GM12801 (cell line): ENCODE measurements around the gene CLINT1.

Experiments
- TF ChIP-seq, protein P1 (sequence below): IDR thresholded peaks from one replicate; pipeline ENCODE4 v1.5.1; 2011; ENCODE audit warnings: control low read depth; ENCODE audit not compliant: insufficient read length; ENCODE audit errors: extremely low read depth

CLINT1 gene

DNA sequence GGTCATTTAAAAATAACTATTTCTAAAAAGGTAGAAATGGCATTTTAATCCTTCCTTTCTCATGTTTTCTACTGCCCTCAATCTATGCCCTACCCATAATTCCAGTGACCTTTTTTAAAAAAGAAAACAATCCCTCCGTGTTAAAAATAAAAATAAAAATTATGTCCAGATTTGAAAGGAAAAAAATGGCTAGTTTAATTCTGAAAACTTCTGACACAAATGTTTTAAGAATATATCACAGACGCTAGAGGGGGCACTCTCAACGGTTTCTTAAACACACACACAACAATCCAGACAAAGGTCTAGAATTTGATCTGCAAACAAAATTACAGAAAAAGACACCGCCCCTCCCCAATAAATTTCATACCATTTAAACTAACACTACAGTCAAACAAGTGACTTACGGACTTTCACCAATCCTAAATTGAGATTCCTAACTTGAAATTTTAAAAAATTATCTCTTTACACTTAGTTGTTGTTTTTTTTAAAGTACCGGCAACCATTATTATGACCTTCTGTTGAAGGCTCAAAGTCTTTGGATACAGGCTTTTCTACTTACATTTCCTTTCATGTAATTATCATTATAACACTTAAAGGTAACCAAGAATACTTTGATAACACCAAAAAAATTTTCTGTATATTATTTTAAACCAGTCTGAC lies 38.2 kb downstream of the CLINT1 start:
- TF ChIP-seq, protein P1, sequence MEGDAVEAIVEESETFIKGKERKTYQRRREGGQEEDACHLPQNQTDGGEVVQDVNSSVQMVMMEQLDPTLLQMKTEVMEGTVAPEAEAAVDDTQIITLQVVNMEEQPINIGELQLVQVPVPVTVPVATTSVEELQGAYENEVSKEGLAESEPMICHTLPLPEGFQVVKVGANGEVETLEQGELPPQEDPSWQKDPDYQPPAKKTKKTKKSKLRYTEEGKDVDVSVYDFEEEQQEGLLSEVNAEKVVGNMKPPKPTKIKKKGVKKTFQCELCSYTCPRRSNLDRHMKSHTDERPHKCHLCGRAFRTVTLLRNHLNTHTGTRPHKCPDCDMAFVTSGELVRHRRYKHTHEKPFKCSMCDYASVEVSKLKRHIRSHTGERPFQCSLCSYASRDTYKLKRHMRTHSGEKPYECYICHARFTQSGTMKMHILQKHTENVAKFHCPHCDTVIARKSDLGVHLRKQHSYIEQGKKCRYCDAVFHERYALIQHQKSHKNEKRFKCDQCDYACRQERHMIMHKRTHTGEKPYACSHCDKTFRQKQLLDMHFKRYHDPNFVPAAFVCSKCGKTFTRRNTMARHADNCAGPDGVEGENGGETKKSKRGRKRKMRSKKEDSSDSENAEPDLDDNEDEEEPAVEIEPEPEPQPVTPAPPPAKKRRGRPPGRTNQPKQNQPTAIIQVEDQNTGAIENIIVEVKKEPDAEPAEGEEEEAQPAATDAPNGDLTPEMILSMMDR: no peak

DNA sequence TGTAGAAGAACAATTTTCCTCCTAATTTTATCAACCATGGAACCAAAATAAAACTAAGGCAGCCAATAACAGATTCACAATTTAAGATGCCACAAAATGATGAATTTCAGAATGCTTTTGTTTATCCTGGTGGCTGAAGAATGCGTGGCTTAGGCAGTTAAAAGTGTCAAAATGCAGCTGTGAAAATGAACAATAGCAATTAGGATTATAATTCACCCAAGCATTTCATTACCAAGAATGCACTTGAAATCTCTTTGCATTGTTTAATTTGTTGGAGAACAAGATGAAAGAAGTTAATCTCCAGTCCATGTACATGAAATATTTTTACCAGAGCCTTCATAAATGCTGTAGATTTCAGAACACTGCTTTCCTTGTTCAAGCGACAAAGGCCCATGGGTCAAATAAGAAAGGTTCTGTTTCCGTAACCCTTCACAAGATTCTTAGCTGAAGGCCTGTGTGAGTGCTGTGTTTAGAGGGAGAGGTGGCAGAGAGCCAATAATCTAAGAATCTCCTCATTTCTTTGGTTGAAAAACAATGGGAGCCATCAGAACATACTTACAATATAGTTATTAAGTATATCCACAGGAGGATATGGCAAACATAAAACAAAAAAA lies 39.3 kb downstream of the CLINT1 start:
- TF ChIP-seq, protein P1: no peak

DNA sequence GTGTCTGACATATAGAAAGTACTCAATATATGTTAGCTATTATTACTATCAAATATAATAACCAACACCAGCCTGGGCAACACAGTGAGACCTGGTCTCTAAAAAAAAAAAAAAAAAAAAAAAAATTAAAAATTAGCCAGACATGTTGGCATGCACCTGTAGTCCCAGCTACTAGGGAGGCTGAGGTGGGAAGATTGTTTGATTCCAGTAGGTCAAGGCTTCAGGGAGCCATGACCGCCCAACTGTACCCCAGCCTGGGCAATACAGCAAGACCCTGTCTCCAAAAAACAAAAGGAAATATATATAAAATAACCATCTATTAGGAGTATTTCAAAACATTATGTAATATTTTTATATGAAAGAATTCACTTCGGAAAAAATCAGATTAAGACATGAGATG lies 40.6 kb downstream of the CLINT1 start:
- TF ChIP-seq, protein P1: no peak

DNA sequence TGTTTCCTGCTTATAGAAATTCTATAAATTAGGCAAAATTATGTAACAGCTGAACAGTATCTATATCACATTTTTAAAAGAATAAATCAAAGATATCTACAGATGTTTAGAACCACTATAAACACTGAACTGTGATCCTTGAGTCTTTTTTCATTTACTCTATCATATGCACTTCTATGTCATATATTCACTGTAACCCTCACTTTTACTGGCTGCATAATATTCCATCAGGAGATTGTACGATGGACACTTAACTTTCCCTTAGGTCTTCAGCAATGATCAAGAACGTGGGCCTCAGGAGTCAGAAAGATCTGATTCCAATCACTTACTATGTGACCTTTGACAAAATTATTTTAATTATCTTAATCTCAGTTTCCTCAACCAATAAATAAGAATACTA lies 41.0 kb downstream of the CLINT1 start:
- TF ChIP-seq, protein P1: no peak

DNA sequence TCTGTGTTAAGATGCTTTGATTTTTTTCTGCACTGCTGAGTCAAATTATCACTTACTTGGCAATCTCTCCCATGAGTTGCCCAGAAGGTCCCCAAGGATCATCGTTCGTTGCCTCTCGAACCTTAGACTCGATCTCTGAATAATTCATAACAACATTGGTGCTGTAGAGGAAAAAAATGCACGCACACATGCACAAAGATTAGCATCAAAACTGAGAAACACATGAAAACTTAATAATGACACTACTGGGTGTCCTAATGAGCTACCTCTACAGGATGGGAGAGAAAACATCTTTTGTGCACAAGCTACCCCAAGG lies 41.6 kb downstream of the CLINT1 start:
- TF ChIP-seq, protein P1: no peak

DNA sequence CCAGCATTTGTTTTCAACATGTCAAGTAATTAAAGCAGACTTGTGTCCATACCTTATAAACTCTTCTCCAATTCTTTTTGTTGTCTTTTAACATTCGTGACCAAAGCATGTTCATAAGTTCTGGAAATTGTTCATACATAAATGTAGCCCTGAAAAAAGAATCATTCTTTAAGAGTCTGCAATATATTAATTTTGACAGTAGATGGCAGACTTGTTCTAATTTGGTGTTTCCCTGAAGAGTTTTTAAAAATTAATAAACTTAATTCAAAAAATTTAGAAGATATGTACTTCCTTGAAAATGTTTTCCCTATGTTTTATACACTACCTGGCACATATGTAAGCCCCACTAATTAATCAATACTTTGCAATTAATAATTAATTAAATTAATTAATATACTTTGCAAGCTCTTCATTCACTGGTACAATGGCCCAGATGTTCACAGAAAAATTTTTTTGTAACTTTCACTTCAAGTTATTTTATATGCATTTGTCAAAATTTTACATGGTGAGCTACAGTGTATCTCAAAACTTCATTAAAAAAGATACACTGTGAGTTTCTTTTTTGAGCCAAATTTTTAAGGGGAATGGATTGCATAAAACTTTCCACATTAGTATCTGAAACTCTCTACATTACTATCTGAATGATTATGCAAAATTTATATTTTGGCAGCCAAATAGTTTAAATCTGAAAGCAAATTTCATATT lies 42.1 kb downstream of the CLINT1 start:
- TF ChIP-seq, protein P1: no peak

DNA sequence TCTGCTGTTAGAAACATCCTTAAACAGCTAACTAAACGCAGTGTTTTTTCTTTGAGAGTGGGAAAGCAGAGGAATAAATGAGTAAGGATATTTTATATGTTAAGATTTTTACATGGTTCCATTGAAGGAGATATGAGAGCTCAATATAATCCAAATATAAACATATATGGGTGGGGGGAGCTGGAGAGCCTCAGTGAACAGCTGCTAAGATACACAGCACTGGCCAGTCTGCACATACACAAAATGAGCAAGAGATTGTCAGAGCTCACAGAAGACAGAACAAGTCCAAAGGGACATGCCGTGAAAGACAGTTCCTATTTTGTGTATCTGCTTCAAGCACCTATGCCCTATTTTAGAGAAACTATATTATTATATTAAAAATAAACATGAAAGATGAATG lies 46.9 kb downstream of the CLINT1 start:
- TF ChIP-seq, protein P1: no peak
